Hematopoietic multipotent progenitor cell treated with erythropoietin and hydrocortisone succinate and interleukin-3 and kit ligand, for 6 days (in vitro differentiated cells): ENCODE data around the gene RABGAP1L.
"Not testable (repeated sequence)": the region's sequence is repeated elsewhere in the genome, so short reads cannot be mapped to it uniquely, and the experiment has no call there.

Experiments
- DNase-seq: peaks from one replicate; pipeline ENCODE4 v3.0.0-alpha.2; 2015

RABGAP1L gene

DNA sequence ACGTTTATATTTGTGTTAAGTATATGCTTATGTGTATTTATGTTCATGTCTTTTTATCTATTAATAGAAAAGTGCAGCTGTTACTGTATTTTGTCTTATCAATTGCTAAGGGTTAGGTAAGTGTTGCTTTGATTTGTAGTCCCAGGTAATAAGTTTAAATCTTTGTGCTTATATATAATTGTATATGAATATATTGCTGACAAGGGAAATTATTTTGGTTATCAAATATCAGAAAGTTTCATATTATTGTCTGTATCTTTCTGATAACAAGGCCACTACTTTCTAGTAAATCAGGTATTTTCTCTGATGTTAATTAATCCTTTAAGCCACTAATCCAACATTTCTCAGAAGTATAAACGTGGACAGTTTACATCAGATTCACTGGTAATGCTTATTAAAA is 309.7 kb downstream of the RABGAP1L start:
- DNase-seq = no peak

DNA sequence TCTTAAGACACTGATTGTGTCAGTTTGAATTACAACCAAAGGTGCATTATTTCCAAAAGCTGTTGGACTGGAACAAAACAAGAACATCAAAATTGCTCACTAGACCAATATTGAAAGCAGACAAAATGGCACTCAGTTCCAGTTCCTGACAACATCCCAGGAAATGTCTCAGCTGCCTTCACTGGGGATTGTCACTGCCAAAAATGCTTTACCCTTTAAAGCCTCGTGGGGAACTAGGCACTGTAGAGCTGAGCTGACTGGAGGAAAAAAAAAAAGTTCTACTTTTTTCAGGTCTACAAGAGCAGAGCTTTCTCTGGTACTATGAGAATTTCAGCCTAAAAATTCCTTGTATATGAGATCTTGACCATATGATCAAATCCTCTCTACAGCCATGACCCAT is 310.4 kb downstream of the RABGAP1L start:
- DNase-seq = no peak

GRCh38 chr1:174479281-174479680 is 320.0 kb downstream of the RABGAP1L start:
- DNase-seq = no peak

GRCh38 chr1:174480324-174480723 is 321.0 kb downstream of the RABGAP1L start:
- DNase-seq = no peak

DNA sequence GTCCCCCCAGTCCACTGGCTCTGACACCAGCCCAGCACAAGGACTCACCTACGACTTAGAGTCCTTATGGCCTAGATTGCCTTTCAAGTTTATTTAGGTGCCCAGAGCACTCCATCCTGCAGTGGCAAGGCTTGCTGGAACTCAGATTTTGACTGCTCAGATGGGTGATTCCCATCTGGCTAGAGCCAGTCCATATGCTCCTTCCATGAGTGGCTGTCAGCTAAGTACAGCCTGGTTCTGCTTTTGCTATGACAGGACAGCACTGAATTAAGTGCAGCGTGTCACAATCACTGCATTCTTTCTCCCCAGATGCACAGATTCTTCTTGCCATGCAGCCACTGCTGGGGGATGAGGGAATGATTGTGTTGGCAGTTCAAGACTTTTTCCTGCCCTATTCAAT is 332.3 kb downstream of the RABGAP1L start:
- no peak for DNase-seq

DNA sequence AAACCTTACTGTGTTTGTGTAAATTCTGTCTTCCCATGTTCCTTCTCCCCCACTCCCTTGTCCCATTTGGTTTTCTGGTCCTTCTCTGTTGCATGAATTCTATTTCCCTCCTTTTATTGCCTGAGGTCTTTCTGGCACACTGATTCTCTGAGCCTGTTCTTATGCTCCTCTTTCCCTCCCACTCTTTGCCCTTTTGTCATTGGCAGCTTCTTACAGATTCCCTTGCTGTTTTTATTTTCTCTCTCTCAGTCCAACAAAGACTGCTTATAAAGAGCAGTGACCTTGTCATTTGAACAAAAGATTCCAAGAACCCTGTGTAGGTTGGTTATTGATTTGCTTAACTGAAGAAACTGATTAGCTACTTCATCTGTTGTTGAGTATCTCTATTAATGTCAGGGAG is 338.2 kb downstream of the RABGAP1L start:
- no peak for DNase-seq

- not testable (repeated sequence) for DNase-seq
Measured at GRCh38 chr1:174516755-174517154, 357.4 kb downstream of the RABGAP1L start.

DNA sequence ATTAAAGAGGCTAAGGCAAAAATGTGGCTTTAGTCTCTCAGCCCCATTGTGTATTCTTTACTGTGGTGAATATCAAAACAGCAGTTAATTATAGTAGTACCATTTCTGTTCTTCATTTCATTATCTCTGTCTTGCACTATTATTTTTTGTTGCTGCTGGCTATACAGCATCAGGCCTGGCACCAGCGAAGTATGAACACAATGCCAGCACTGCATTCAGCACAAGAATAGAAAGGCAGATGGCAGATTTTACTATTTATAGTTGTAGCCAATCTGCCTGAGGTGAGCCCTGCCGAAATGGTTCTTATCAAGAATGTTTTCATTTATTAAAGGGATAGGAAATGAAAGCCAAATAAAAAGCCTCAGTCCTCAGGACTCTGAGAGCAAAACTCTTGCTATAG is 360.5 kb downstream of the RABGAP1L start:
- no peak for DNase-seq

GRCh38 chr1:174531751-174532150 is 372.4 kb downstream of the RABGAP1L start:
- DNase-seq = no peak

DNA sequence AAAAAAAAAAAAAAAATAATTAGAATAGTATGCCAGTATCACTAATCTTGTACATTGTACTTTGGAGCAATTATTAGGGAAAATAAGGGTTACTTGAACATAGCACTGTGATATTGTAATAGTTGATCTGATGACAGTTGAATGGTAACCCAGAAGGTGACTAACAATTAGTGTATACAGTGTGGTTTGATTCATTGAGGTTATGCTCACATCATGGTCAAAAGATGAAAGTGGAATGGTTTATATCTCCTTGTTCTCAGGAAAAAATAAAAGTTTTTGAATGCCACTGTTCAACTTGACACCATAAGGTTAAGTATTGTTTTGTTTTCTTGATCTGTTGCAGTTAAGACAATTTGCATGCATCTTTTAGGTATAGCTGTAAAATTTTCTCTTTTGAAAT is 375.5 kb downstream of the RABGAP1L start:
- DNase-seq = no peak

DNA sequence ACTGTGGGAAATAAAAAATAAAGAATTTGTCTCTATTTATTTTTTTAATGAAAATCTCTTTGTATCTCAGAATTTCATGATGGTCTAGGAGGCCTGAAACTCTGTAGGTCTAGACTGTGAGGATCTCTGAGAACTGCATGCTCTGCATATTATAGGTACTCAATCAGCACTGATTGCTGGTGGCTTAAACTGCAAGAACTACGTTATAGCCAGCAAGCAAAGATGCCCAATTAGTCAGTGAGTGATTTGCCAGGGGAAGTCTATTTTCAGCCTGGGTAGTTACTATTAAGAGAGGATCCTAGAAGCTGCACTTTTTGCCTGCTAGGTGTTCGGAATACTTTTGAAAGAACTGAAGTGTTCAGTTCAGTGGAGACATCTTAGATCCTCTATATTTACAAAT is 375.9 kb downstream of the RABGAP1L start:
- no peak for DNase-seq

- not testable (repeated sequence) for DNase-seq
Measured at GRCh38 chr1:174543421-174543820, 384.1 kb downstream of the RABGAP1L start.

DNA sequence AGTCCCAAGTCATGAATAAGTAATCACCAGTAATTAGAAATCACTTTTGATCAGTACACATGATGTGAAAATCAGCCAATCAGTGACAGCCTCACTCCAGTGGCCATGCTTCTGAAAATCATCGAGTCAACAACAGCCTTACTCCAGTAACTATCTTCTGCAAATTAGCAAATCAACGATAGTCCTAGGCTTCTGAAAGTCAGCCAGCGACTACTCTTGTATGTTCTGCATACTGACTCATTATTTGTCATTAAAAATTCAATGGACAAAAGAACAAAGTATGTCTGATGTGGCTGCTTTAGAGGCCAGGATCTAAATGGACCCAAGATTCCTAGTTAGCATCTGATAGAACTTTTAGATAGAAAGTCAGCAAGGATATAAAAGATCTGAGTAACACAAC is 391.0 kb downstream of the RABGAP1L start:
- no peak for DNase-seq

GRCh38 chr1:174556392-174556791 is 397.1 kb downstream of the RABGAP1L start:
- no peak for DNase-seq

GRCh38 chr1:174568551-174568950 is 409.2 kb downstream of the RABGAP1L start:
- no peak for DNase-seq

DNA sequence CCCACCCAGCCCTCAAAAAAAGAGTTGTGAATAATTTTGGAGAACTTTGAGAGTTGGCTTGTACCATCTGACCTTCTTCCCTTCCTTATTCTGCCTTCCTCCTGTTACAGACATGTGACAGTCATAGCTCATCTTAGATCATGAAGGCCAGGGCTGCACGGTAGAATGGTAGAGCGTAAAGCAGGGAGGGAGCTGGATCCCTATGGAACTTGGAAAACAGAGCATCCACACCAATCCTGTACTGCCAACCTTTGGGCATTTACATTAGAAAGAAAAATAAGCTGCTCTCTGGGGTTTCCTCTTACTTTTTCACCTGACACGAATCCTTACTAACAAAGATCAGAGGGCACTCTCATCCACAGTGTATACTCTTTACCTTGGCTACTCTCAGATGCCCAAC is 409.9 kb downstream of the RABGAP1L start:
- no peak for DNase-seq

DNA sequence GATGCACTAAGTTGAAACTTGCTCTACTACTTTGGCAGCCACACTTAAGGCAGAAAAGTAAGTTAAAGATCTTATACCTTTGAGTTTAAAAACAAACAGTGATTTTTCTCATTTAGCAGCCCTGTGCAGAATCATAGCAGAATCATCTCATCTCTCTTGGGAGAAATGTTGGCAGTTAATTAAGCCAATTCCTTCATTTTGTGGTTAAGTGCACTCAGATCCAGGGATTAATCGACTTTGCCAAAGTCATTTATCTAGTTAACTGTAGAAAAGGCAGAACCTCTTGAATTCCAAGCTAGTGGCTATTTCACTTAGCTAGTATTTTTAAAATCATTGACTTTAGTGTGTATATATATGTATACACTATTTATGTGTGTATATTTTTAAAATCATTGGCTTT is 413.5 kb downstream of the RABGAP1L start:
- no peak for DNase-seq

GRCh38 chr1:174576120-174576519 is 416.8 kb downstream of the RABGAP1L start:
- not testable (repeated sequence) for DNase-seq

- no peak for DNase-seq
Measured at GRCh38 chr1:174577681-174578080, 418.4 kb downstream of the RABGAP1L start.

DNA sequence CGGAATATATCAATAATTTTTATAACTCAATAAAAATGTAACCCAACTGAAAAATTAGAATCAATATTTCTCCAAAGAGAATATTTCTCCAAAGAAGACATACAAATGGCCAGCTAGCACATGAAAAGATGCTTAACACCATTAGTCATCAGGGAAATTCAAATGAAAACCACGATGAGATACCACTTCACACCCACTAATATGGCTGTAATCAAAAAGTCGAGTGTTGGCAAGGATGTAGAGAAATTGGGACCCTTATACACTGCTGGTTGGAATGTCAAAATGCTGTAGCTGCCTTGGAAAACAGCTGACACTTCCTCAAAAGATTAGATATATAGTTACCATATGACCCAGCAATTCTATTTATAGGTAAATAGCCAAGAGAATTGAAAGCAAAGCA is 421.5 kb downstream of the RABGAP1L start:
- no peak for DNase-seq

GRCh38 chr1:174583316-174583715 is 424.0 kb downstream of the RABGAP1L start:
- no peak for DNase-seq

- DNase-seq = no peak
Measured at GRCh38 chr1:174584071-174584470, 424.8 kb downstream of the RABGAP1L start.

GRCh38 chr1:174588618-174589017 is 429.3 kb downstream of the RABGAP1L start:
- not testable (repeated sequence) for DNase-seq

DNA sequence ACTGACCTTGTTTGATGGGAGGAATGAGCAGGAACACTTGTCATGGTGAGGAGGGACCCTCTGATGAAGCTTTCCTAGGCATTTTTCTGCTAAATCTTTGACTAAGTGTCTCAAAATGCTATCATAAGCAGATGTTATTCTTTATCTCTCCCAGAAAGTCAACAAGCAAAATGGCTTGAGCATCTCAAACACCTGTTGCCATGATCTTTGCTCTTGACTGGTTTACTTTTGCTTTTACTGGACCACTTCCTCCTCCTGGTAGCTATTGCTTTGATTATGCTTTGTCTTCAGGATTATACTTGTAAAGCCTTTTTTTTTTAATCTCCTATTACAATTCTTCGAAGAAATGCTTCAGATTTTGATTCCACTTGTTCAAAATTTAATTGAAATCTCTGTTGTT is 445.9 kb downstream of the RABGAP1L start:
- DNase-seq = no peak

- DNase-seq = no peak
Measured at GRCh38 chr1:174606471-174606870, 447.2 kb downstream of the RABGAP1L start.

GRCh38 chr1:174617905-174618304 is 458.6 kb downstream of the RABGAP1L start:
- DNase-seq = not testable (repeated sequence)
